Keratinocyte (primary cell): ENCODE data around the gene UGT3A1.

Source experiments
- EZH2 ChIP-seq: IDR thresholded peaks from one replicate; pipeline ENCODE4 v1.6.1; 2012; ENCODE audit warnings: inconsistent platforms, mild to moderate bottlenecking, low read length, moderate library complexity
- TF ChIP-seq, protein P1 (sequence below), 3 experiments: IDR thresholded peaks in 1 of 3; conservative IDR thresholded peaks in 1 of 3; optimal IDR thresholded peaks in 1 of 3; 2 replicates in 2 of 3; 3 replicates in 1 of 3; pipeline versions ENCODE3 to v1.5.1; 2011; ENCODE audit warnings: low read length in 3 of 3, mild to moderate bottlenecking in 3 of 3, moderate library complexity in 2 of 3, control low read depth in 1 of 3, inconsistent platforms in 1 of 3; ENCODE audit not compliant: insufficient read depth in 2 of 3; ENCODE audit errors: extremely low read depth in 1 of 3

DNA sequence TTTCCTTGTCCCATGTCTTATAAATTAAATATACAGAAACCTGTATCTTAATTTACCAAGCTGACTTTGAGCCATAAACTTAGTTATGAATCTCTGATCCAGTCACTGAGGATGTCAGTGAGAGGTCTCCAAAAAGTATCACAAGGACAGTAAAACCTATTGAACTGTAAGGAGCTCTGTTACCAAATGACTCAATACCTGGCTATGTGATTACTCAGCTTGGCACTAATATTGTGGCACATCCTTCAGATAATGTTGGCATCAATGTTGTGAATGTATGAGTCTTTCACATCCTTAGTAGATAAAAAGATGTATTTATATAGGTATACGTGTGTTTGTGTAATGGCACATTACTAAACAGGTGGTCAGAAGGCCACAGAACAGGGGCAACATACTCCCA, 34.8 kb downstream of the UGT3A1 start:
- TF ChIP-seq, protein P1, sequence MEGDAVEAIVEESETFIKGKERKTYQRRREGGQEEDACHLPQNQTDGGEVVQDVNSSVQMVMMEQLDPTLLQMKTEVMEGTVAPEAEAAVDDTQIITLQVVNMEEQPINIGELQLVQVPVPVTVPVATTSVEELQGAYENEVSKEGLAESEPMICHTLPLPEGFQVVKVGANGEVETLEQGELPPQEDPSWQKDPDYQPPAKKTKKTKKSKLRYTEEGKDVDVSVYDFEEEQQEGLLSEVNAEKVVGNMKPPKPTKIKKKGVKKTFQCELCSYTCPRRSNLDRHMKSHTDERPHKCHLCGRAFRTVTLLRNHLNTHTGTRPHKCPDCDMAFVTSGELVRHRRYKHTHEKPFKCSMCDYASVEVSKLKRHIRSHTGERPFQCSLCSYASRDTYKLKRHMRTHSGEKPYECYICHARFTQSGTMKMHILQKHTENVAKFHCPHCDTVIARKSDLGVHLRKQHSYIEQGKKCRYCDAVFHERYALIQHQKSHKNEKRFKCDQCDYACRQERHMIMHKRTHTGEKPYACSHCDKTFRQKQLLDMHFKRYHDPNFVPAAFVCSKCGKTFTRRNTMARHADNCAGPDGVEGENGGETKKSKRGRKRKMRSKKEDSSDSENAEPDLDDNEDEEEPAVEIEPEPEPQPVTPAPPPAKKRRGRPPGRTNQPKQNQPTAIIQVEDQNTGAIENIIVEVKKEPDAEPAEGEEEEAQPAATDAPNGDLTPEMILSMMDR (optimal IDR thresholded peaks at IDR 0.05 in 1 of 3, IDR thresholded peaks at IDR 0.05 in 1 of 3, conservative IDR thresholded peaks at IDR 0.05 in 1 of 3; ENCODE audit: extremely low read depth in 1 of 3, insufficient read depth in 2 of 3, low read length in 3 of 3) = no peak
- no peak for TF ChIP-seq EZH2
